Measurements from ENCODE around the gene ZNF71. TPM values are rescaled to one million over a fixed set of nuclear protein-coding genes. Genes with fewer than 3 reads are reported as not detected.

ZNF71 gene
- 11.5 and 13.1 TPM in 2 replicates for total RNA-seq

DNA sequence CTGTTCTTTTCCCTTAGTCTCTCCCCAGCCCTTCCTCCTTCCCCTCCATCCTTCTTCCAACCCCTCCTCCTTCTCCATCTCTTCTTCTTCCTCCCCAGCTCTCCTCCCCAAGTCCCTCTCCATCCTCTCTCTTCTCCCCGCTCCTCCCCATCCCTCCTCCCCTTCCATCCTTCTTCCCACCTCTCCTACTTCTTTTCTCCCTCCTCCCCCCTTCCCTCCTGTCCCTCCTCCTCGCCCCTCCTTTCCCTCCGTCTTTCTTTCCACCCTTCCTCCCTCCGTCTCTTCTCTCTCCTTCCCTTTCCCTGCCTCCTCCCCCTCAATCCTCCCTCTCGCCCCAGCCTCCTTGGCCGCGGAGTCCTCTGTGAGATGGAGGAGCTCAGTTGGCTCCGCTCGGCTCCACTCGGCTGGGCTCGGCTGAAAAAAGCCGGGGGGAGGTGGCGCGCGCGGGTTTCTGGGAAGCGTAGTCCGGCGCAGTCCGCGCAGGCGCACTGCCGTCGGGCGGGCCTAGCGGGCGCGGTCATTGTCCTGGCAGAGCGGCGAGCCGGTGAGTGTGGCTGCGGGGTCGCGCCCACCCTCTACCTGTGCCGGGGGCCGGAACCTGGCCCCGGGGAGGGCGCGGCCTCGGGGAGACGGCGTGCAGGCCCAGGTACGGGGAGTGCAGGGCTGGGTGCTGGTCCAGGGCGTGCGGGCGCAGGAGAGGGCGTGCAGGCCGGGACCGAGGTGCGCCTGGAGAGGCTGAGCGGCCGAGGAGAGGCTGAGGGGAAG is at the start of gene ZNF71:
TSS of gene ZNF71 (plus strand) at position 520 of the 765 bp plus-strand sequence. CDS start 6,257 bp downstream, outside the sequence.

GRCh38 chr19:56567274-56568120 is 27.6 kb upstream of the ZNF71 start, which contains the start of gene ZNF470:
TSS of gene ZNF470 (plus strand) at chr19:56567468. CDS start at chr19:56570312, 2,844 bp downstream.

GRCh38 chr19:56642711-56643459 is 47.8 kb downstream of the ZNF71 start, which contains the start of gene SMIM17:
TSS of gene SMIM17 (plus strand) at chr19:56643159. CDS start at chr19:56645668, 2,509 bp downstream.

DNA sequence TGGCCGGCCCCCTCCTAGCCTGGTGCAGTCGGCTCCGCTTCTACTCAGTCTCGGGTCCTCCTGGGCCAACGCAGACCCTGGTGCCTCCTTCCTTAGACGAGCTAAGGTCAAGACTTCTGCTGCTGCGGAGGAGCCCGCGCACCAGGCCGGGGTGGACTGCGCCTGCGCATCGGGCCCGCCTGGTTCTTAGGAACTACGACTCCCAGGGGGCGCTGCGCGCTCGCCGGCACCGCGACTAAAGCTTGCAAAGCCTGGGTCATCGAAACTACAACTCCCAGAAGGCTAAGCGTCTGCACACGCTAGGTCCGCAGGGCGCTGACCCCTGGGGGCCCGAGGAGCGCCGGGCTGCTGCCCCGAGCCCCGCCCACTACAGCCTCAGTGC is 76.5 kb downstream of the ZNF71 start, which contains the start of gene ZNF835:
TSS of gene ZNF835 (minus strand) at position 145 of the 382 bp plus-strand sequence. CDS start 6,559 bp downstream, outside the sequence.

Other genes with a start within 250 kb of the ZNF71 start
- 3.4 and 5.1 TPM in 2 replicates for gene ZNF582, start 201.8 kb upstream of the ZNF71 start, total RNA-seq
- 7.2 and 11.8 TPM in 2 replicates for gene ZNF583, start 191.0 kb upstream of the ZNF71 start, total RNA-seq
- 3.9 and 4.9 TPM in 2 replicates for gene ZNF667, start 118.0 kb upstream of the ZNF71 start, total RNA-seq
- gene ZNF471, start 87.4 kb upstream of the ZNF71 start, total RNA-seq = 3.6 and 5.2 TPM in 2 replicates
- 13.5 and 14.1 TPM in 2 replicates for gene ZFP28, start 56.4 kb upstream of the ZNF71 start, total RNA-seq
- 6.0 and 7.3 TPM in 2 replicates for gene ZNF470, start 27.8 kb upstream of the ZNF71 start, total RNA-seq
- 0.36 and 0.81 TPM in 2 replicates for gene SMIM17, start 47.9 kb downstream of the ZNF71 start, total RNA-seq
- 0.49 and 0.97 TPM in 2 replicates for gene ZNF835, start 76.5 kb downstream of the ZNF71 start, total RNA-seq
- 3.1 and 7.4 TPM in 2 replicates for gene PEG3, start 245.4 kb downstream of the ZNF71 start, total RNA-seq
- gene ZIM2, start 245.4 kb downstream of the ZNF71 start, total RNA-seq = 0.49 TPM in 1 of 2 replicates, not detected in the other

Measured in hair follicle dermal papilla cell (primary cell).